IMR-90 (cell line): ENCODE results near the gene LBH. TPM values are rescaled to one million over a fixed set of nuclear protein-coding genes. Genes with fewer than 3 reads are reported as not detected.

Source experiments
- ATAC-seq: fragments of 200-7000 bp; cut with Tn5 transposase; 2 replicates; pipeline ENCODE4 v1.9.1; 2020; ENCODE audit warnings: low read depth, mild to moderate bottlenecking, moderate library complexity
- BruUV-seq: library from RNA; stranded (reverse); fragments of 400-500 nt; replicated peaks from 2 replicates; lab custom pipeline; 2021; lab: Mats Ljungman, UMichigan
- CTCF ChIA-PET: fragments of 300-600 bp; formaldehyde crosslinking; extraction: SDS; loops from one replicate; lab custom pipeline; 2021; ENCODE audit warnings: antibody characterized with exemption; lab: Yijun Ruan, JAX
- POLR2A ChIA-PET: fragments of 300-600 bp; sonication (Branson Sonifier 250); formaldehyde crosslinking; loops from one replicate; lab custom pipeline; 2022; ENCODE audit warnings: antibody characterized with exemption; ENCODE audit not compliant: unreplicated experiment; lab: Charles Lee
- DNase-seq: peaks from one replicate; pipeline ENCODE4 v3.0.0; 2013
- H2AFZ ChIP-seq: replicated peaks from 2 replicates; pipeline ENCODE3; 2013; ENCODE audit warnings: low read length, mild to moderate bottlenecking; ENCODE audit not compliant: poor library complexity
- H2AK5ac ChIP-seq: 2 replicates; pipeline ENCODE4 v1.6.1; 2013; ENCODE audit warnings: low read depth, low read length, inconsistent platforms
- H2AK9ac ChIP-seq: replicated peaks from 2 replicates; pipeline ENCODE3; 2013; ENCODE audit warnings: mild to moderate bottlenecking, low read depth, low read length, moderate library complexity; ENCODE audit not compliant: poor library complexity
- H2BK120ac ChIP-seq: 2 replicates; pipeline ENCODE4 v1.6.1; 2013; ENCODE audit warnings: low read depth, low read length, inconsistent platforms
- H2BK15ac ChIP-seq: 3 replicates; pipeline ENCODE4 v1.6.1; 2013; ENCODE audit warnings: low read depth, low read length, inconsistent platforms
- H2BK20ac ChIP-seq: 2 replicates; pipeline ENCODE4 v1.6.1; 2013; ENCODE audit warnings: low read depth, mild to moderate bottlenecking, inconsistent platforms, low read length, moderate library complexity
- H2BK5ac ChIP-seq: 2 replicates; pipeline ENCODE4 v1.6.1; 2013; ENCODE audit warnings: mild to moderate bottlenecking, low read depth, low read length, inconsistent platforms; ENCODE audit not compliant: poor library complexity, severe bottlenecking
- H3K14ac ChIP-seq: replicated peaks from 2 replicates; pipeline ENCODE4 v1.6.1; 2013; ENCODE audit warnings: low read depth, low read length, inconsistent platforms
- H3K18ac ChIP-seq: 2 replicates; pipeline ENCODE4 v1.6.1; 2013; ENCODE audit warnings: low read depth, low read length, control low read depth
- H3K23ac ChIP-seq: 2 replicates; pipeline ENCODE4 v1.6.1; 2013; ENCODE audit warnings: low read depth, low read length, inconsistent platforms
- H3K27ac ChIP-seq: 2 replicates; pipeline ENCODE4 v1.5.1; 2013; ENCODE audit warnings: mild to moderate bottlenecking, control low read depth, low read length; ENCODE audit not compliant: insufficient read depth
- H3K27me3 ChIP-seq: 2 replicates; pipeline ENCODE4 v1.6.1; 2013; ENCODE audit warnings: low read length; ENCODE audit not compliant: control insufficient read depth, insufficient read depth
- H3K36me3 ChIP-seq: 2 replicates; pipeline ENCODE4 v1.6.1; 2013; ENCODE audit warnings: low read length, mixed read lengths; ENCODE audit not compliant: control insufficient read depth, insufficient read depth
- H3K4ac ChIP-seq: 2 replicates; pipeline ENCODE4 v1.6.1; 2013; ENCODE audit warnings: low read depth, low read length, inconsistent platforms
- H3K4me1 ChIP-seq: 2 replicates; pipeline ENCODE4 v1.6.1; 2013; ENCODE audit warnings: low read length, mixed read lengths; ENCODE audit not compliant: control insufficient read depth, insufficient read depth
- H3K4me2 ChIP-seq: 2 replicates; pipeline ENCODE4 v1.6.1; 2013; ENCODE audit warnings: low read depth, mild to moderate bottlenecking, control low read depth, low read length, moderate library complexity
- H3K4me3 ChIP-seq: 2 replicates; pipeline ENCODE4 v1.5.1; 2013; ENCODE audit warnings: low read depth, mild to moderate bottlenecking, control low read depth, low read length, moderate library complexity; ENCODE audit not compliant: insufficient read depth
- H3K56ac ChIP-seq: 2 replicates; pipeline ENCODE4 v1.6.1; 2013; ENCODE audit warnings: low read length, inconsistent platforms; ENCODE audit not compliant: insufficient read depth; ENCODE audit errors: extremely low read depth
- H3K79me1 ChIP-seq, 2 experiments: 2 replicates each; pipeline ENCODE4 v1.6.1; 2013; ENCODE audit warnings: low read length in 2 of 2, inconsistent platforms in 1 of 2, low read depth in 1 of 2
- H3K9ac ChIP-seq: 2 replicates; pipeline ENCODE4 v1.6.1; 2013; ENCODE audit warnings: low read depth, low read length, control low read depth
- H3K9me1 ChIP-seq: 2 replicates; pipeline ENCODE4 v1.6.1; 2013; ENCODE audit warnings: low read length, inconsistent platforms; ENCODE audit not compliant: insufficient read depth
- H3K9me3 ChIP-seq: 2 replicates; pipeline ENCODE4 v1.6.1; 2013; ENCODE audit warnings: low read length; ENCODE audit not compliant: control insufficient read depth, insufficient read depth
- H4K20me1 ChIP-seq: 2 replicates; pipeline ENCODE4 v1.6.1; 2013; ENCODE audit warnings: low read length, inconsistent platforms; ENCODE audit not compliant: insufficient read depth
- H4K5ac ChIP-seq: 2 replicates; pipeline ENCODE4 v1.6.1; 2013; ENCODE audit warnings: mild to moderate bottlenecking, low read depth, low read length, control low read depth
- H4K8ac ChIP-seq, 2 experiments: 2 replicates each; pipeline ENCODE4 v1.6.1; 2013; ENCODE audit warnings: low read depth in 2 of 2, low read length in 2 of 2, control low read depth in 1 of 2, inconsistent platforms in 1 of 2
- H4K91ac ChIP-seq: 2 replicates; pipeline ENCODE4 v1.6.1; 2013; ENCODE audit warnings: low read depth, low read length, inconsistent platforms; ENCODE audit not compliant: insufficient read depth
- BHLHE40 ChIP-seq: fragments of 150-350 bp; IDR thresholded peaks from 2 replicates; pipeline ENCODE4 v1.6.1; 2016; ENCODE audit warnings: mild to moderate bottlenecking, low read depth, low read length
- CEBPB ChIP-seq: IDR thresholded peaks from 2 replicates; pipeline ENCODE4 v1.6.1; 2012; ENCODE audit warnings: low read depth, low read length, improper control_type of control experiment
- CHD1 ChIP-seq: IDR thresholded peaks from 2 replicates; pipeline ENCODE4 v1.6.1; 2012; ENCODE audit warnings: low read depth, low read length, improper control_type of control experiment
- MAFK ChIP-seq: IDR thresholded peaks from 2 replicates; pipeline ENCODE4 v1.6.1; 2012; ENCODE audit warnings: low read depth, low read length, improper control_type of control experiment
- MAZ ChIP-seq: IDR thresholded peaks from 2 replicates; pipeline ENCODE4 v1.6.1; 2012; ENCODE audit warnings: low read depth, mild to moderate bottlenecking, low read length, improper control_type of control experiment, moderate library complexity, borderline replicate concordance
- NFE2L2 ChIP-seq: fragments of 150-350 bp; IDR thresholded peaks from 2 replicates; pipeline ENCODE4 v1.6.1; 2016; ENCODE audit warnings: low read depth, mild to moderate bottlenecking, low read length
- RAD21 ChIP-seq: IDR thresholded peaks from 2 replicates; pipeline ENCODE4 v1.6.1; 2012; ENCODE audit warnings: low read length, improper control_type of control experiment
- RCOR1 ChIP-seq: IDR thresholded peaks from 2 replicates; pipeline ENCODE4 v1.6.1; 2012; ENCODE audit warnings: mild to moderate bottlenecking, low read length, improper control_type of control experiment; ENCODE audit not compliant: insufficient replicate concordance
- SMC3 ChIP-seq: fragments of 150-350 bp; IDR thresholded peaks from 2 replicates; pipeline ENCODE4 v1.6.1; 2016; ENCODE audit warnings: low read depth, mild to moderate bottlenecking, antibody characterized with exemption, low read length, moderate library complexity
- WGBS, 2 experiments: methylation state at CpG; one replicate each; pipeline versions ENCODE4 v1.1.5 to v1.1.7; 2013; ENCODE audit warnings: missing lambda C conversion rate in 2 of 2; ENCODE audit not compliant: insufficient read length in 1 of 2; ENCODE audit errors: extremely low coverage in 2 of 2; 5-methylcytosine and 5-hydroxymethylcytosine counted together
- dilution Hi-C: fragments of 300-500 bp; cut with HindIII; formaldehyde crosslinking; loops from one replicate; pipeline ENCODE4 v1.14.3; 2018; ENCODE audit warnings: low sequenced_read_pairs; ENCODE audit not compliant: unreplicated experiment
- in situ Hi-C: fragments of 300-500 bp; cut with MboI; formaldehyde crosslinking; loops from 3 replicates; pipeline ENCODE4 v1.14.3; 2019; ENCODE audit warnings: low sequenced_read_pairs, inconsistent platforms, mixed read lengths
- intact Hi-C: fragments of 100-400 bp; cut with micrococcal nuclease; formaldehyde crosslinking; loops from 2 replicates; pipeline ENCODE4 v1.10.0; 2022
- polyA plus RNA-seq, 3 experiments: library from polyadenylated mRNA; depleted of rRNA; stranded (reverse); fragments of >200 nt; gene quantifications; 2 replicates each; pipeline ENCODE4 v1.2.3, GENCODE V29; 2012; ENCODE audit warnings: low replicate concordance in 1 of 3
- total RNA-seq: library from RNA; depleted of rRNA; stranded (reverse); fragments of >200 nt; gene quantifications from 2 replicates; pipeline ENCODE4 v1.2.3, GENCODE V29; 2012
- TF ChIP-seq, protein P1 (sequence below): fragments of 150-350 bp; IDR thresholded peaks from 2 replicates; pipeline ENCODE4 v1.6.1; 2017; ENCODE audit warnings: mild to moderate bottlenecking, antibody characterized with exemption, low read length, low read depth
- TF ChIP-seq, protein P2 (sequence below): conservative IDR thresholded peaks from 2 replicates; pipeline ENCODE4 v1.5.1; 2012; ENCODE audit warnings: mild to moderate bottlenecking, low read depth, low read length, improper control_type of control experiment
- TF ChIP-seq, protein P3 (sequence below): fragments of 150-350 bp; IDR thresholded peaks from 2 replicates; pipeline ENCODE4 v1.6.1; 2016; ENCODE audit warnings: low read depth, mild to moderate bottlenecking, low read length, moderate library complexity, borderline replicate concordance

Gene LBH
- total and polyA plus RNA-seq, 2 of the 4 experiments (the other 2 are of a cell fraction), result 158 to 202 TPM

DNA sequence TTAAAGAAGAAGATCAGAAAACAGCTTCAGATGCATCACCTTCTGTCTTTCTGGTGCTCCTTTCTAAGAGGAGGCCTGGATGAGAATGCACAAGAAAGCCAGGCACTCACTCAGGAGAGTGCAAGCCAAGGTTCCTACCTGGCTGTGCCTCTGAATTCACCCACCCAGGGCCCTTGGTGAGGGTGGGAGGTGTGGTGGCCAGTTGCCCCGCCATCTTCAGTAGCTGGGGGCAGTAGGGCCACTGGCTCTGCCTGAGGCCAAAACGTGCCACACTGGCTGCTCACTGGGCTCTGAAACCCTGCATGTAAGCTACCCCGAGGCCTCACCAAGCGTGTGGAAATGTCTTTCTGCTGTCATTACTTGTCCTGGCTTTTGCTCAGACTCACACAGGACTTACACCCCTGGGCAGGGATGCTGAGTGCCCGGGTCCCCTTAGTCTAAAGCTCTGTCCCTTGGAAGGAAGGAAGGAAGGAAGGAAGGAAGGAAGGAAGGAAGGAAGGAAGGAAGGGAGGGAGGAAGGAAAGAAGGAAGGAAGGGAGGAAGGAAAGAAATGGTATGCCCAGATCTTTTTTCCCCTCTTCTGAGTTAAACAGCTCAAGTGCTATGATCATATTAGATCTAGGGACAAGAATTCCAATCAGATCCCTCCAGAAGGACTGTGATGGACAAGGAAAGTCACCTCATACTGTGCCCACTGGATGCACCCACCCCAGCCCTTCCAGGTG is 8.5 kb upstream of the LBH start:
- Histone ChIP-seq H3K18ac (no peak overlapping the region), H4K5ac (no peak overlapping the region), H4K8ac (no peak overlapping the region), H2BK20ac (no peak overlapping the region), H4K91ac (no peak overlapping the region), H3K14ac (no peak overlapping the region), H3K36me3 (no peaks in the 10 kb centered on the region), H3K4me3 (no peak overlapping the region), H3K56ac (no peak overlapping the region), H3K9me3 (no peaks in the 10 kb centered on the region), H4K20me1 (no peaks in the 10 kb centered on the region), H3K9ac (no peak overlapping the region), H3K9me1 (peaks cover 10% of the 10 kb centered on the region), H3K4ac (no peak overlapping the region), H3K79me1 (peaks cover 5 to 6% of the 10 kb centered on the region in 2 experiments; a peak in 3 of 4 replicates), H3K27me3 (no peaks in the 10 kb centered on the region; the same call in 1 of the 2 replicates), H3K4me2 (no peak overlapping the region), H2BK120ac (no peak overlapping the region), H2AK5ac (no peak overlapping the region), H2AFZ (no peak overlapping the region), H3K4me1 (peaks cover 11% of the 10 kb centered on the region), H3K23ac (no peak overlapping the region), H3K27ac (no peak overlapping the region), H2BK15ac (no peak overlapping the region), H2AK9ac (no peak overlapping the region), H2BK5ac (no peak overlapping the region)
- ChIA-PET CTCF (interaction anchor here (0.5 to 3.1 kb wide), 2 partner anchors 14 to 208 kb away, joined by 3 to 9 read pairs; no protein-coding TSS in a partner anchor), POLR2A (no interaction called here)
- in situ Hi-C loops, result loop anchor here (25.0 kb wide), 1 partner anchor 640 kb away; no protein-coding TSS in a partner anchor
- no peak for ATAC-seq
- dilution Hi-C loops, result no loop called here
- no peak for DNase-seq
- no TSS peak for BruUV-seq
- TF ChIP-seq BHLHE40 (no peak), CHD1 (no peak), MAZ (no peak), RCOR1 (no peak), MAFK (no peak), RAD21 (no peak), SMC3 (no peak), CEBPB (no peak), NFE2L2 (no peak)
- TF ChIP-seq, protein P1, sequence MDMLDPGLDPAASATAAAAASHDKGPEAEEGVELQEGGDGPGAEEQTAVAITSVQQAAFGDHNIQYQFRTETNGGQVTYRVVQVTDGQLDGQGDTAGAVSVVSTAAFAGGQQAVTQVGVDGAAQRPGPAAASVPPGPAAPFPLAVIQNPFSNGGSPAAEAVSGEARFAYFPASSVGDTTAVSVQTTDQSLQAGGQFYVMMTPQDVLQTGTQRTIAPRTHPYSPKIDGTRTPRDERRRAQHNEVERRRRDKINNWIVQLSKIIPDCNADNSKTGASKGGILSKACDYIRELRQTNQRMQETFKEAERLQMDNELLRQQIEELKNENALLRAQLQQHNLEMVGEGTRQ, result no peak
- TF ChIP-seq, protein P2, sequence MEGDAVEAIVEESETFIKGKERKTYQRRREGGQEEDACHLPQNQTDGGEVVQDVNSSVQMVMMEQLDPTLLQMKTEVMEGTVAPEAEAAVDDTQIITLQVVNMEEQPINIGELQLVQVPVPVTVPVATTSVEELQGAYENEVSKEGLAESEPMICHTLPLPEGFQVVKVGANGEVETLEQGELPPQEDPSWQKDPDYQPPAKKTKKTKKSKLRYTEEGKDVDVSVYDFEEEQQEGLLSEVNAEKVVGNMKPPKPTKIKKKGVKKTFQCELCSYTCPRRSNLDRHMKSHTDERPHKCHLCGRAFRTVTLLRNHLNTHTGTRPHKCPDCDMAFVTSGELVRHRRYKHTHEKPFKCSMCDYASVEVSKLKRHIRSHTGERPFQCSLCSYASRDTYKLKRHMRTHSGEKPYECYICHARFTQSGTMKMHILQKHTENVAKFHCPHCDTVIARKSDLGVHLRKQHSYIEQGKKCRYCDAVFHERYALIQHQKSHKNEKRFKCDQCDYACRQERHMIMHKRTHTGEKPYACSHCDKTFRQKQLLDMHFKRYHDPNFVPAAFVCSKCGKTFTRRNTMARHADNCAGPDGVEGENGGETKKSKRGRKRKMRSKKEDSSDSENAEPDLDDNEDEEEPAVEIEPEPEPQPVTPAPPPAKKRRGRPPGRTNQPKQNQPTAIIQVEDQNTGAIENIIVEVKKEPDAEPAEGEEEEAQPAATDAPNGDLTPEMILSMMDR, result no peak
- TF ChIP-seq, protein P3, sequence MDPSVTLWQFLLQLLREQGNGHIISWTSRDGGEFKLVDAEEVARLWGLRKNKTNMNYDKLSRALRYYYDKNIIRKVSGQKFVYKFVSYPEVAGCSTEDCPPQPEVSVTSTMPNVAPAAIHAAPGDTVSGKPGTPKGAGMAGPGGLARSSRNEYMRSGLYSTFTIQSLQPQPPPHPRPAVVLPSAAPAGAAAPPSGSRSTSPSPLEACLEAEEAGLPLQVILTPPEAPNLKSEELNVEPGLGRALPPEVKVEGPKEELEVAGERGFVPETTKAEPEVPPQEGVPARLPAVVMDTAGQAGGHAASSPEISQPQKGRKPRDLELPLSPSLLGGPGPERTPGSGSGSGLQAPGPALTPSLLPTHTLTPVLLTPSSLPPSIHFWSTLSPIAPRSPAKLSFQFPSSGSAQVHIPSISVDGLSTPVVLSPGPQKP, result no peak
- WGBS, 2 experiments, result 60% methylated on average over 1 of the region's 5 CpGs; no CpG with 5 or more reads in 1 of the 2 experiments
- intact Hi-C loops, result no loop called here
